WTC11 (cell line): ENCODE results near the gene ECD. TPM values are rescaled to one million over a fixed set of nuclear protein-coding genes. Genes with fewer than 3 reads are reported as not detected.

Experiments
- ATAC-seq: fragments of 200-7000 bp; cut with Tn5 transposase; 2 replicates; pipeline ENCODE4 v1.10.0; 2021; ENCODE audit warnings: mild to moderate bottlenecking, moderate library complexity
- CTCF ChIA-PET: fragments of 300-600 bp; sonication (Branson Sonifier 250); formaldehyde crosslinking; loops from one replicate; lab custom pipeline; 2021; ENCODE audit warnings: antibody characterized with exemption; lab: Charles Lee
- POLR2A ChIA-PET: fragments of 350-600 bp; sonication (Branson Sonifier 250); formaldehyde crosslinking; loops from one replicate; lab custom pipeline; 2021; ENCODE audit warnings: antibody characterized with exemption; lab: Charles Lee
- DNase-seq: peaks from one replicate; pipeline ENCODE4 v3.0.0; 2021; ENCODE audit warnings: low spot score
- H3K27ac Mint-ChIP-seq: 2 replicates; pipeline ENCODE4 v1.8.0; 2021; ENCODE audit warnings: mixed read lengths
- H3K27me3 Mint-ChIP-seq: 2 replicates; pipeline ENCODE4 v1.8.0; 2021; ENCODE audit warnings: low read depth, mild to moderate bottlenecking, moderate library complexity, mixed read lengths
- H3K36me3 Mint-ChIP-seq: 2 replicates; pipeline ENCODE4 v1.8.0; 2021; ENCODE audit warnings: mixed read lengths
- H3K4me1 Mint-ChIP-seq: 2 replicates; pipeline ENCODE4 v1.8.0; 2022; ENCODE audit warnings: mixed read lengths
- H3K4me3 Mint-ChIP-seq: 2 replicates; pipeline ENCODE4 v1.8.0; 2021; ENCODE audit warnings: mild to moderate bottlenecking, moderate library complexity, mixed read lengths
- H3K9me3 Mint-ChIP-seq: 2 replicates; pipeline ENCODE4 v1.8.0; 2021; ENCODE audit warnings: mixed read lengths
- ATF1 ChIP-seq: sonication (generic); formaldehyde crosslinking; IDR thresholded peaks from 2 replicates; pipeline ENCODE4 v1.8.1; 2023; ENCODE audit warnings: mild to moderate bottlenecking, moderate library complexity, missing genetic modification reagents
- CBFB ChIP-seq: sonication (generic); formaldehyde crosslinking; IDR thresholded peaks from 2 replicates; pipeline ENCODE4 v1.8.1; 2022; ENCODE audit warnings: mild to moderate bottlenecking, low read depth, missing genetic modification reagents
- CREB1 ChIP-seq: sonication (generic); formaldehyde crosslinking; IDR thresholded peaks from 2 replicates; pipeline ENCODE4 v1.8.0; 2023; ENCODE audit warnings: mild to moderate bottlenecking, missing genetic modification reagents
- CTCF ChIP-seq: fragments of 200-600 bp; IDR thresholded peaks from 2 replicates; pipeline ENCODE4 v1.8.0; 2022; ENCODE audit warnings: antibody characterized with exemption
- ERG ChIP-seq: fragments of 250-450 bp; sonication (Bioruptor Pico); IDR thresholded peaks from 2 replicates; pipeline ENCODE4 v1.8.0; 2021; ENCODE audit warnings: mild to moderate bottlenecking
- FOXP1 ChIP-seq: sonication (generic); formaldehyde crosslinking; IDR thresholded peaks from 2 replicates; pipeline ENCODE4 v1.8.0; 2022; ENCODE audit warnings: missing genetic modification reagents, mild to moderate bottlenecking, moderate library complexity, borderline replicate concordance
- IRF1 ChIP-seq: sonication (generic); formaldehyde crosslinking; IDR thresholded peaks from 2 replicates; pipeline ENCODE4 v1.8.0; 2023; ENCODE audit warnings: missing genetic modification reagents
- JUN ChIP-seq: sonication (generic); formaldehyde crosslinking; IDR thresholded peaks from 2 replicates; pipeline ENCODE4 v1.8.0; 2023; ENCODE audit warnings: mild to moderate bottlenecking, missing genetic modification reagents
- MAX ChIP-seq: sonication (generic); formaldehyde crosslinking; IDR thresholded peaks from 2 replicates; pipeline ENCODE4 v1.8.0; 2022; ENCODE audit warnings: mild to moderate bottlenecking, missing genetic modification reagents
- OVOL2 ChIP-seq: fragments of 250-450 bp; sonication (Bioruptor Pico); IDR thresholded peaks from 2 replicates; pipeline ENCODE4 v1.9.0; 2021; ENCODE audit warnings: mild to moderate bottlenecking, borderline replicate concordance
- PREB ChIP-seq: sonication (generic); formaldehyde crosslinking; IDR thresholded peaks from 2 replicates; pipeline ENCODE4 v1.8.1; 2022; ENCODE audit warnings: mild to moderate bottlenecking, missing genetic modification reagents, moderate library complexity, borderline replicate concordance
- SMAD3 ChIP-seq: sonication (generic); formaldehyde crosslinking; IDR thresholded peaks from 2 replicates; pipeline ENCODE4 v1.8.0; 2022; ENCODE audit warnings: missing genetic modification reagents, mild to moderate bottlenecking, borderline replicate concordance
- STAT6 ChIP-seq: sonication (generic); formaldehyde crosslinking; conservative IDR thresholded peaks from 2 replicates; pipeline ENCODE4 v1.8.1; 2023; ENCODE audit warnings: mild to moderate bottlenecking, low read depth, missing genetic modification reagents, moderate library complexity
- TEAD1 ChIP-seq: sonication (generic); formaldehyde crosslinking; IDR thresholded peaks from 2 replicates; pipeline ENCODE4 v1.8.0; 2022; ENCODE audit warnings: mild to moderate bottlenecking, missing genetic modification reagents
- TP53 ChIP-seq: sonication (generic); formaldehyde crosslinking; IDR thresholded peaks from 2 replicates; pipeline ENCODE4 v1.8.1; 2023; ENCODE audit warnings: mild to moderate bottlenecking, missing genetic modification reagents
- USF1 ChIP-seq: sonication (generic); formaldehyde crosslinking; IDR thresholded peaks from 2 replicates; pipeline ENCODE4 v1.8.0; 2022; ENCODE audit warnings: mild to moderate bottlenecking, missing genetic modification reagents
- ZNF219 ChIP-seq: sonication (generic); formaldehyde crosslinking; IDR thresholded peaks from 2 replicates; pipeline ENCODE4 v1.8.0; 2023; ENCODE audit warnings: missing genetic modification reagents, mild to moderate bottlenecking, borderline replicate concordance
- ZNF281 ChIP-seq: sonication (generic); formaldehyde crosslinking; IDR thresholded peaks from 2 replicates; pipeline ENCODE4 v1.8.0; 2023; ENCODE audit warnings: mild to moderate bottlenecking, missing genetic modification reagents
- ZNF396 ChIP-seq: fragments of 250-450 bp; sonication (Bioruptor Pico); IDR thresholded peaks from 2 replicates; pipeline ENCODE4 v1.8.0; 2021; ENCODE audit warnings: mild to moderate bottlenecking, moderate library complexity, borderline replicate concordance
- ZNF416 ChIP-seq: fragments of 250-450 bp; sonication (Bioruptor Pico); IDR thresholded peaks from 2 replicates; pipeline ENCODE4 v1.9.0; 2021; ENCODE audit warnings: mild to moderate bottlenecking, inconsistent platforms
- ZNF671 ChIP-seq: fragments of 250-450 bp; sonication (Bioruptor Pico); IDR thresholded peaks from 2 replicates; pipeline ENCODE4 v1.8.0; 2021; ENCODE audit warnings: mild to moderate bottlenecking
- total RNA-seq: library from RNA; stranded (reverse); gene quantifications from 3 replicates; pipeline ENCODE4 v1.2.3, GENCODE V29; 2021

Gene ECD
- total RNA-seq, 1 experiment from 2014 or later: 38.2 TPM

GRCh38 chr10:73136627-73137026 is 31.2 kb downstream of the ECD start (continued):
- TF ChIP-seq ZNF281 (CRISPR knock-in tag) (no peak), STAT6 (CRISPR knock-in tag) (no peak), ERG (CRISPR knock-in tag) (no peak), MAX (CRISPR knock-in tag) (no peak), ATF1 (CRISPR knock-in tag) (no peak), PREB (CRISPR knock-in tag) (no peak), ZNF219 (CRISPR knock-in tag) (no peak), USF1 (CRISPR knock-in tag) (no peak), CBFB (CRISPR knock-in tag) (no peak)

GRCh38 chr10:73134727-73135126 is 33.1 kb downstream of the ECD start:
- ATAC-seq (no peak), DNase-seq (no peak)
- ChIA-PET POLR2A (no interaction called here), CTCF (interaction anchor here (1.2 kb wide), 1 partner anchor 74 kb away, joined by 4 read pairs; no protein-coding TSS in a partner anchor)
- Mint-ChIP-seq H3K4me1 (no peaks in the 10 kb centered on the region), H3K36me3 (peaks cover 60% of the 10 kb centered on the region), H3K27ac (no peak overlapping the region), H3K4me3 (no peak overlapping the region), H3K27me3 (no peaks in the 10 kb centered on the region), H3K9me3 (no peaks in the 10 kb centered on the region)
- TF ChIP-seq TEAD1 (CRISPR knock-in tag) (no peak), FOXP1 (CRISPR knock-in tag) (no peak), ZNF281 (CRISPR knock-in tag) (no peak), ZNF416 (CRISPR knock-in tag) (no peak), IRF1 (CRISPR knock-in tag) (no peak), ZNF671 (CRISPR knock-in tag) (no peak), SMAD3 (CRISPR knock-in tag) (no peak), TP53 (CRISPR knock-in tag) (no peak), CTCF (no peak), ZNF396 (no peak), CREB1 (CRISPR knock-in tag) (no peak), JUN (CRISPR knock-in tag) (no peak), OVOL2 (CRISPR knock-in tag) (no peak)
